CD4-positive, alpha-beta T cell treated with Interleukin-1 beta for 1 hour (primary cell): Measurements from ENCODE around the gene SCAF4.
"Not testable (repeated sequence)": the region's sequence is repeated elsewhere in the genome, so short reads cannot be mapped to it uniquely, and the experiment has no call there.

ENCODE experiments used
- DNase-seq, 2 donors: peaks; one replicate each; pipeline ENCODE4 v3.0.0-alpha.2; 2020 to 2022

The SCAF4 gene

DNA sequence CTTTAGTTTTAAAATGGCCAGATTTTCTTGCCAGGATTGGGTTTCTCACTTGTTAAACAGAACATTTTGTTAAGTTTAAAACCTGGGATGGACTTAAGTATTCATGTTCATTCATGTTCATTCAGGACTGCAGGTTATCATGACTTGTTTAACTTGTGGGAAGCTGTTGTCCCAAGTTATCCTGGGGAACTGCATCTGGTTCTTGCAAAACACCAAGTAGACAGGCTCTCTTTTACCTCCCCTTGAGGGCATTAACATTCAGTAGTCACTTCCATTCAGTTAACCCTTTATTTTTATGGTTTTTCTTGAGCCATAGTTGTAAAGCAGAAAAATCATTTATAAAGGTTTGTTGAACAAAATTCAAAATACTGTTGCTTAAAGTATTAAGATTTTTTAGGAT lies 64.3 kb downstream of the SCAF4 start:
- no peak for DNase-seq

DNA sequence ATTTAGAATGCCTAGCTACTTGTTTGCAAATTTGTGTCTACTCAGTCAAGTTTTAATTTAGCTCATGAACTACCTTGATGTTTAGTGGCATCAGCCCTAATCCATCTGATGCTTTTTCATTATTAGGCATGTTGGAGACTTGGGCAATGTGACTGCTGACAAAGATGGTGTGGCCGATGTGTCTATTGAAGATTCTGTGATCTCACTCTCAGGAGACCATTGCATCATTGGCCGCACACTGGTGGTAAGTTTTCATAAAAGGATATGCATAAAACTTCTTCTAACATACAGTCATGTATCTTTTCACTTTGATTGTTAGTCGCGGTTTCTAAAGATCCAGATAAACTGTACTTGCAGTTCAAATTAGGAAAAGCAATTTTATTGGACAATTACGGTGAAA lies 64.8 kb downstream of the SCAF4 start:
- no peak for DNase-seq

DNA sequence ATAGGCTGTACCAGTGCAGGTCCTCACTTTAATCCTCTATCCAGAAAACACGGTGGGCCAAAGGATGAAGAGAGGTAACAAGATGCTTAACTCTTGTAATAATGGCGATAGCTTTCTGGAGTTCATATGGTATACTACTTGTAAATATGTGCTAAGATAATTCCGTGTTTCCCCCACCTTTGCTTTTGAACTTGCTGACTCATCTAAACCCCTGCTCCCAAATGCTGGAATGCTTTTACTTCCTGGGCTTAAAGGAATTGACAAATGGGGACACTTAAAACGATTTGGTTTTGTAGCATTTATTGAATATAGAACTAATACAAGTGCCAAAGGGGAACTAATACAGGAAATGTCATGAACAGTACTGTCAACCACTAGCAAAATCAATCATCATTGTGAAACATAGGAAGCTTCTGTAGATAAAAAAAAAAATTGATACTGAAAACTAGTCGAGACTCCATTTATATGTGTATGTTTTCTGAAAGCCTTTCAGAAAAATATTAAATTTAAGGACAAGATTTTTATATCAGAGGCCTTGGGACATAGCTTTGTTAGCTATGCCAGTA lies 65.4 kb downstream of the SCAF4 start:
- DNase-seq = no peak

DNA sequence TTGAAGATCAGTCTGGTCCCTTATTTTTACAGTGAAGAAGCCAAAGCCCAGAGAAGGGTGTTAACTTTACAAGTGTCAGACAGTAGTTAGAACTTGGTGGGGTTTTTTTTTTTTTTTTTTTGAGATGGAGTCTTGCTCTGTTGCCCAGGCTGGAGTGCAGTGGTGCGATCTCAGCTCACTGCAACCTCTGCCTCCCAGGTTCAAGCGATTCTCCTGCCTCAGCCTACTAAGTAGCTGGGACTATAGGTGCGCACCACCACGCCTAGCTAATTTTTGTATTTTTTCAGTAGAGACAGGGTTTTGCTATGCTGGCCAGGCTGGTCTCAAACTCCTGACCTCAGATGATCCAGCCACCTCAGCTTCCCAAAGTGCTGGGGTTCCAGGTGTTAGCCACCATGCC lies 66.0 kb downstream of the SCAF4 start:
- not testable (repeated sequence) for DNase-seq

DNA sequence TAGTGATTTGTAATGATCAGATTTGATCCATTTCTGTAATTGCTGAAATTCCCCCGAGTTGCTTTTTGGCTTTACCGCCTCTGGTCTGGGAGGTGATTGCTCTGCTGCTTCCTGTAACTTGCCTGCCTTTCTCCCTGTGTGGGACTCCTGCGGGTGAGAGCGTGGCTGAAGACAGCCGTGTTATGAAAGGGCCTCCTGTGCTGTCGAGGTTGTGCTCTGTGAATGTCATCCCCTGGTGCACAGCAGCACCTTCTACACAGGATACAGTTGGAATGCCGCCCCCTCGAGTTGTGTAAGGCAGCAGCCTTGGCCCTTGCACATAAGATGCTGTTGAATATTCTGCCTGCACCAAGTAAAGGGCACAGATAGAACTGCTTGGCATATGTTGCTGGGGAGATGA lies 66.5 kb downstream of the SCAF4 start:
- peak in 1 of 2 donors; percentile 15 for DNase-seq

DNA sequence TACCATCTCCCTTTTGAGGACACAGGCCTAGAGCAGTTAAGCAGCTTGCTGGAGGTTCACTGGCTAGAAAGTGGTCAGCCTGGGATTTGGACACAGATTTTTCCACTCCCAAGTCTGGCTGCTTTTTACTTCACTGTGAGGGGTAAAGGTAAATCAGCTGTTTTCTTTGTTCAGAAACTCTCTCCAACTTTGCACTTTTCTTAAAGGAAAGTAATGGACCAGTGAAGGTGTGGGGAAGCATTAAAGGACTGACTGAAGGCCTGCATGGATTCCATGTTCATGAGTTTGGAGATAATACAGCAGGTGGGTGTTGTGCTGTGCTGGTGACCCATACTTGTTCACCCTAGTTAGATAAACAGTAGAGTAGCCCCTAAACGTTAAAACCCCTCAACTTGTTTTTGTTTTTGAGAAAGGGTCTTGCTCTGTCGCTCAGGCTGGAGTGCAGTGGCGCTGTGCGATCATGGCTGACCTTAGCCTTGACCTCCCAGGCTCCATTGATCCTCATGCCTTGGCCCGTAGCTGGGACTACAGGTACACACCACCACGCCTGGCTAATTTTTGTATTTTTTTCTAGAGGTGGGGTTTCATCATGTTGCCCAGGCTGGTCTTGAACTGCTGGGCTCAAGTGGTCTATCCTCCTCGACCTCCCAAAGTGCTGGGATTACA lies 68.2 kb downstream of the SCAF4 start:
- no peak for DNase-seq

DNA sequence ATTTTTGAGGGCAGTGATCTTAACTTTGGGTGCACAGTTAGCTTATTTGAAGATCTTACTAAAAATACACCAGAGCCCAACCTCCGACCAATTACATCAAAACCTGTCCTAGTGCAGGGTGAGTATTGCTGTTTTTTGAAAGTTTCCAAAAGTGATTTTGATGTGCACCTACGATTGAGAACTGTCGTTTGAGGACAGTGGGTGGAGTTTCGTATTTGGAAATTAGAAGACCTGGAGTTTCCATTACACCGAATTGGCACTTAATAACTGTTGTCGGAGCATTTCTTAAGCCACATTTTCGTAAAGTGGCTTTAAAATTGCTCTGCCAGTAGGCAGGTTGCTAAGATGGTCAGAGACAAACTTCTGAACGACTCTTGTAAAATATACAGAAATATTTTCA lies 71.3 kb downstream of the SCAF4 start:
- no peak for DNase-seq

DNA sequence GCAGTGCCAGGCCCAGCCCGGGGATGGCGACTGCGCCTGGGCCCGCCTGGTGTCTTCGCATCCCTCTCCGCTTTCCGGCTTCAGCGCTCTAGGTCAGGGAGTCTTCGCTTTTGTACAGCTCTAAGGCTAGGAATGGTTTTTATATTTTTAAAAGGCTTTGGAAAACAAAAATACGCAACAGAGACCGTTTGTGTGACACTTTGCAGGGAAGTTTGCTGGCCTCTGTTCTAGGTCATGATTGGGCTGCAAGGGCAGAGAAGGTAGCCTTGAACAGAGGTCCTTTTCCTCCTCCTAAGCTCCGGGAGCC lies 71.7 kb downstream of the SCAF4 start:
- no peak for DNase-seq

DNA sequence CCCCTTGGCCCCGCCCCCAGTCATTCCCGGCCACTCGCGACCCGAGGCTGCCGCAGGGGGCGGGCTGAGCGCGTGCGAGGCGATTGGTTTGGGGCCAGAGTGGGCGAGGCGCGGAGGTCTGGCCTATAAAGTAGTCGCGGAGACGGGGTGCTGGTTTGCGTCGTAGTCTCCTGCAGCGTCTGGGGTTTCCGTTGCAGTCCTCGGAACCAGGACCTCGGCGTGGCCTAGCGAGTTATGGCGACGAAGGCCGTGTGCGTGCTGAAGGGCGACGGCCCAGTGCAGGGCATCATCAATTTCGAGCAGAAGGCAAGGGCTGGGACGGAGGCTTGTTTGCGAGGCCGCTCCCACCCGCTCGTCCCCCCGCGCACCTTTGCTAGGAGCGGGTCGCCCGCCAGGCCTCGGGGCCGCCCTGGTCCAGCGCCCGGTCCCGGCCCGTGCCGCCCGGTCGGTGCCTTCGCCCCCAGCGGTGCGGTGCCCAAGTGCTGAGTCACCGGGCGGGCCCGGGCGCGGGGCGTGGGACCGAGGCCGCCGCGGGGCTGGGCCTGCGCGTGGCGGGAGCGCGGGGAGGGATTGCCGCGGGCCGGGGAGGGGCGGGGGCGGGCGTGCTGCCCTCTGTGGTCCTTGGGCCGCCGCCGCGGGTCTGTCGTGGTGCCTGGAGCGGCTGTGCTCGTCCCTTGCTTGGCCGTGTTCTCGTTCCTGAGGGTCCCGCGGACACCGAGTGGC lies 72.2 kb downstream of the SCAF4 start, which contains the start of gene SOD1:
TSS of gene SOD1 (plus strand) at position 158 of the 723 bp plus-strand sequence. CDS start at position 235, 77 bp downstream.
- peak; percentile 96 for DNase-seq

DNA sequence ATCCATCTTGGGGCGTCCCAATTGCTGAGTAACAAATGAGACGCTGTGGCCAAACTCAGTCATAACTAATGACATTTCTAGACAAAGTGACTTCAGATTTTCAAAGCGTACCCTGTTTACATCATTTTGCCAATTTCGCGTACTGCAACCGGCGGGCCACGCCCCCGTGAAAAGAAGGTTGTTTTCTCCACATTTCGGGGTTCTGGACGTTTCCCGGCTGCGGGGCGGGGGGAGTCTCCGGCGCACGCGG lies 72.7 kb downstream of the SCAF4 start:
- no peak for DNase-seq

DNA sequence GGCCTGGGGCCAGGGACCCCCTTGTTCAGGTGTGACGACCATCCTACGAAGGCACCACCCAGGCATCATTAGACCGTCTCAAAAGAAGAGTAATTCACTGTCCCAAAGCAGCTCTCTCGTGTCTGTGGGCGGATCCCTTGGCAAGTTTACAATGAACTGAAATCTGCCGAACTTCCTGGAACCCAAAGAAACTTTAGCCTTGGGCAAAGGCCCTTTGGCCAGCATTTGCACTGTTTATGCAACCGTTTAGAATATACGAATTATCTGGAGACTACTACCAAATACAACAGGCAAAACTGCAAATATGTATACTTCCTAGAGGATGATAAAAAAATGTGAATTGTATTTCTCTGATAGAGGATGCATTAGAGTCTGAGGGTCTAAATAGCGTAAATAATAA lies 73.9 kb downstream of the SCAF4 start:
- no peak for DNase-seq

DNA sequence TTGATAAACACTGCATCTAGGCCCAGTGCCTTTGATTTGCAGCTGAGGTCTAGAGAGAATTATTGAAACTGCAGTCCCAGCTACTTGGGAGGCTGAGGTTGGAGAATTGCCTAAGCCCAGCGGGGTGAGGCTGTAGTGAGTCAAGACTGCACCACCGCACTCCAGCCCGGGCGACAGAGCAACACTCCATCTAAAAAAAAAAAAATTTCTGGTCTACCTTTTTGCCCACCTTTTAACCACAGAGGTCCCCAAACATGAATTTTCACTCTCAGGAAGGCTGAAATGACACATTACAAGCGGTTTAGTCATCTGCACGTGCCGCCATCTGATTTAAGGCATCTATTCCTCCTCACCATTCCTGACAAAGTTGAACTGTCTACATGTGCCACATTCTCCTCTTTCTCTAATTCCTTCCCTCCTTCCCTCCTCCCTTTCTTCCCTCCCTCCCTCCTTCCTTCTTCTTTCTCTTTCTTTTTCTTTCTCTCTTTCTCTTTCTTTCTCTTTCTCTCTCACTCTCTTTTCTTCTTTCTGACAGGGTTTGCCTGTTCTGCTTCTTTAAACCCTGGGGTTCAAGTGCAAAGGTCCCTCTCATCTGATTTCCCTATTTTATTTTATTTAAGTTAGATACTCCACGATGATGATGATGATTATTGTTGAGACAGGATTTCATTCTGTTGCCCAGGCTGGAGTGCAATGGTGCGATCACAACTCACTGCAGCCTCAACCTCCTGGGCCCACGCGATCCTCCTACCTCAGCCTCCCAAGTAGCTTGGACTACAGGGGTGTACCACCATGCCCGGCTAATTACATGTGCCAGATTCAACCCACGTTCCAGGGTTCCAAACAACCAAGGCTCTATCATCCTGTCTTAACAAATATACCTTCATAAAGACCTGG lies 75.5 kb downstream of the SCAF4 start:
- DNase-seq = no peak

DNA sequence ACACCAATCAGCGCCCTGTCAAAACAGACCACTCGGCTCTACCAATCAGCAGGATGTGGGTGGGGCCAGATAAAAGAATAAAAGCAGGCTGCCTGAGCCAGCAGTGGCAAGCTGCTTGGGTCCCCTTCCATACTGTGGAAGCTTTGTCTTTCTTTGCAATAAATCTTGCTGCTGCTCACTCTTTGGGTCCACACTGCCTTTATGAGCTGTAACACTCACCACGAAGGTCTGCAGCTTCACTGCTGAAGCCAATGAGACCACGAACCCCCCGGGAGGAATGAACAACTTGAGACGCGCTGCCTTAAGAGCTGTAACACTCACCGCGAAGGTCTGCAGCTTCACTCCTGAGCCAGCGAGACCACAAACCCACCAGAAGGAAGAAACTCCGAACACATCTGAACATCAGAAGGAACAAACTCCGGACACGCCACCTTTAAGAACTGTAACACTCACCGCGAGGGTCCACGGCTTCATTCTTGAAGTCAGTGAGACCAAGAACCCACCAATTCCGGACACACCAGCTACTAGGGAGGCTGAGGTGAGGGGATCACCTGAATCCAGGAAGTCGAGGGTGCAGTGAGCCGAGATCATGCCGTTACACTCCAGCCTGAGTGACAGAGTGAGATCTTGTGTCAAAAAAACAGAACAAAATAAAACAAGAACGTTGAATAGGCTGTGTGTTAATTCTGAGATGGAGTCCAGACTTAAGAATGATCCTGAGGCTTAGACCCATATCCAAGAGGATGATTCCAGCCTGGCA lies 76.9 kb downstream of the SCAF4 start:
- DNase-seq = peak; percentile 35 to 42

DNA sequence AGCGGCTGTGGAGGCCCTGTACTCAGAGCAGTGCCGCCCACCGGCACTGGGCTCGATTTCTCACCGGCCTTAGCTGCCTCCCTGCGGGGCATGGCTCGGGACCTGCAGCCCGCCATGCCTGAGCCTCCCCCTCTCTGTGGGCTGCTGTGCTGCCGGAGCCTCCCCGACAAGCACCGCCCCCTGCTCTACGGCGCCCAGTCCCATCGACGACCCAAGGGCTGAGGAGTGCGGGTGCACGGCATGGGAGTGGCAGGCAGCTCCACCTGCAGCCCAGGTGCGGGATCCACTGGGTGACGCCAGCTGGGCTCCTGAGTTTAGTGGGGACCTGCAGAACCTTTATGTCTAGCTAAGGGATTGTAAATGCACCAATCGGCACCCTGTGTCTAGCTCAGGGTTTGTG lies 77.6 kb downstream of the SCAF4 start:
- no peak for DNase-seq

DNA sequence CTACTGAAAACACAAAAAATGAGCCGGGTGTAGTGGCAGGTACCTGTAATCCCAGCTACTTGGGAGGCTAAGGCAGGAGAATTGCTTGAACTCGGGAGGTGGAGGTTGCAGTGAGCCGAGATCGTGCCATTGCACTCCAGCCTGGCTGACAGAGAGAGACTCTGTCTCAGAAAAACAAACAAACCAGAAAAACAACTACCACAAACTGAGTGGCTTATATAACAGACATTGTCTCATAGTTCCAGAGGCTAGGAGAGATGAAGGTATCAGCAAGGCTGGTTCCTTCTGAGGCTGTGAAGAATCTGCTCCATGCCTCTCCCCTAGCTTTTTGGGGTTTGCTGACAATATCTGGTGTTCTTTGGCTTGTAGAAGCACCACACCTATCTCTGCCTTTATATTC lies 80.4 kb downstream of the SCAF4 start:
- not testable (repeated sequence) for DNase-seq

DNA sequence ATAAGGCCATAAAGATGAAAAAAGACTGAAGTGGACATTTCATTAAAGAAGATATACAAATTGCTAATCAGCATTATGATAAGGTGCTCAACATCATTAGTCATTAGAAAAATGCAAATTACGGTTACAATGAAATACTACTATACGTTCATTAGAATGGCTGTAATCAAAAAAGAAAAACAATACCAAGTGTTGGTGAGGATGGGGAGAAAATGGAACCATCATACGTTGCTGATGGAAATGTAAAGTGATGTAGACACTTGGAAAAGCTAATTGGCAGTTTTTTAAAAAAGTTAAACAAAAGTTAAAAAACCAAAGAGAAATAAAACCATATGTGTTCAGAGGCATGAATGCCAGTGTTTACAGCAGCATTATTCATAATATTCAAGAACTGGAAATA lies 81.0 kb downstream of the SCAF4 start:
- no peak for DNase-seq

DNA sequence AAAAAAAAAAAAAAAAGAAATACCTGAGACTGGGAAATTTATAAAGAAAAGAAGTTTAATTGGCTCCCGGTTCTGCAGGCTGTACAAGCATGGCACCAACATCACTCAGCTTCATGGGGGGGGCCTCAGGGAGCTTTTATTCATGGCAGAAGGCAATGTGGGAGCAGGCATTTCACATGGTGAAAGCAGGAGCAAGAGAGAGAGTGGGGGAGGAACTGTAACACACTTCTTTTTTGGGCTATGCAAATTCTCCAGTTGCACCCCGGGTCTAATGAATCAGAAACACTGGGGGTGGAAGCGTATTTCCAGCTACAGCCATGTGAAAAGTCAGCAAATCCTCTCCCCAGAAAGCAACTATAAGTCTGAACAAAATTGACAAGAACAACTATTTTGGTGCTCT lies 84.3 kb downstream of the SCAF4 start:
- DNase-seq = no peak

DNA sequence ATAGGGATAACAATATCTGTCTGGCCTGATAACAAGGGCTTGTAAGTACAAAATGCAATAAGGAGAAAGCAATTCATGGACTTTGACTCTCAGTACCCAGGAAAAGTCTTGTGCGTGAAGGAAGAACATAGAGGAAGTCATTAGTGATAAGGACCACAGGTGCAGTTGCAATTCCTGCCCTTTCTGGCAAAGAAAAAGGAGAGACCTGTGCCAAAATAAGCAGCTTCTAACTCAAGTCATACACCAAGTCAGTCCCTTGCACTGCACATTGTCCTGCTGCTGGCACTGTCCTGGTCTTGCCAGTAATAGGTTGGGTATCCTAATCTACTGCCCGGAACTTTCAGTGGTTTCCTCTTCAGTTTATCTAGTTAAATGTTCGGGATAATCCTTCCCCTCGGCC lies 87.3 kb downstream of the SCAF4 start:
- DNase-seq = no peak

DNA sequence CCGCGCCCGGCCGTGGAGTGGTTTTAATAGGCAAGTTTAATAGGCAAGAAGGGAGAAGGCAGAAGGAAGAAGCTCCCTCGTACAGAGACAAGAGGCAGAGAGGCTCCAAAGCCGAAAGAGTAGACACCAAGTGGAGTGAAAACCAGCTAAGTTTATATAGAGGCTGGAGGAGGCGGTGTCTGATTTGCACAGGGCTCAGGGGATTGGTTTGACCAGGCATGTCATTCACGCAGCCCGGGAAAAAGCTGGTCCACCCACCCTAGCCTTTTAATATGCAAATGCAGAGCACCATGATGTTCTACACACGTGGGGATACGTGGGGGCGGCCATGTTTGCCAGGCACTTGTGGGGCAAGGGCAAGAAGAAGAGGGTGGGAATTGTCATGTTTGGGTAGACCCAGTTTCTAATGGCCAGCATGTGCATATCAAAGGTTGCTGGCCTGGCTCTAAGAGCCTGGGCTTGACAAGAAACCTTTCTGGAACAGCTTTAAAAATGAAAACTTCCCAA lies 90.4 kb downstream of the SCAF4 start:
- DNase-seq = no peak

DNA sequence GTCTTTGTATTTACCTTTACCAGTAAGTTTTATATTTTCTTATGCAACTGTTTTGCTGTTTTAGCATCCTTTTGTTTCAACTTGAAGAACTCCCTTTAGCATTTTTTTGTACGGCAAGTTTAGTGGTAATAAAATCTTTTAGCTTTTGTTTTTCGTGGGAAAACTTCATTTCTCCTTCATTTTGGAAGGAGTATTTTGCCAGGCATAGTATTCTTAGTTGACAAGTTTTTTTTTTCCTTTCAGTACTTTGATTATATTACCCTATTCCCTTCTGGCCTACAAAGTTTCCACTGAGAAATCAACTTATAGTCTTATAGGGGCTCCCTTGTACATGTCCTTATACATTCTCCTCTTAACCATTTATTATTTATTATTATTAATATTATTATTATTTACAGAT lies 95.0 kb downstream of the SCAF4 start:
- DNase-seq = no peak

DNA sequence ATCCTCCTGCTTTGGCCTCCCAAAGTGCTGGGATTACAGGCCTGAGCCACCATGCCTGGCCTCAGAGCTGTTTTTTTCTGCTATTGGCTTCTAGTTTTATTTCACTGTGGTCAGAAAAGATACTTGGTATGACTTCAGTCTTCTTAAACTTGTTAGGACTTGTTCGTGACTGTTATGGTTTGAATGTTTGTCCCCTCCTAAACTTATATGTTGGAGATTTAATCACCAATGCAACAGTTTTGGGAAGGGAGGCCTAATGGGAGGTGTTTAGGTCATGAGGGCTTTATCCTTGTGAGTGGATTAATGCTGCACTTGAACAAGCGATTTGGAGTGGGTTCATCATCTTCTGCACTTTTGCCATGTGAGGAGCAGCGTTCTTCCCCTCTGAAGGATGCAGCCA lies 96.9 kb downstream of the SCAF4 start:
- DNase-seq = no peak

DNA sequence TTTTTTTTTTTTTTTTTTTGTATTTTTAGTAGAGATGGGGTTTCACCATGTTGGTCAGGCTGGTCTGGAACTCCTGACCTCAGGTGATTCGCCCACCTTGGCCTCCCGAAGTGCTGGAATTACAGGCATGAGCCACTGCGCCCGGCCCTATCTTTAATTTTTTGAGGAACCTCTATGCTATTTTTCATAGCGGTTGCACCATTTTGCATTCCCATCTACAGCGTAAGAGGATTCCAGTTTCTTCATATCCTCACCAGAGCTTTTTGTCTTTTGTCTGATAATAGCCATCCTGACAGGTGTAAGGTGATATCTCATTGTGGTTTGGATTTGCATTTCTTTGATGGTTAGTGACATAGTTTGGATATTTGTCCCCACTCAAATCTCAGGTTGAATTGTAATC lies 100.0 kb downstream of the SCAF4 start:
- not testable (repeated sequence) for DNase-seq
